CD8-positive, alpha-beta memory T cell (primary cell): Measurements from ENCODE around the gene PHKB. TPM values are rescaled to one million over a fixed set of nuclear protein-coding genes. Genes with fewer than 3 reads are reported as not detected.
"Not testable (repeated sequence)": the region's sequence is repeated elsewhere in the genome, so short reads cannot be mapped to it uniquely, and the experiment has no call there.

ENCODE experiments used
- CTCF ChIA-PET: fragments of 350-600 bp; sonication (Branson Sonifier 250); formaldehyde crosslinking; loops from one replicate; lab custom pipeline; 2021; ENCODE audit warnings: antibody characterized with exemption; lab: Charles Lee
- POLR2A ChIA-PET: fragments of 350-600 bp; sonication (Branson Sonifier 250); formaldehyde crosslinking; loops from one replicate; lab custom pipeline; 2021; ENCODE audit warnings: antibody characterized with exemption; lab: Charles Lee
- DNase-seq, 5 donors: peaks; one replicate each; pipeline versions ENCODE4 v3.0.0 to v3.0.0-alpha.2; 2020 to 2022; ENCODE audit warnings: mixed read lengths in 1 of 5
- H3K27ac ChIP-seq: one replicate; pipeline ENCODE4 v1.7.0; 2013; ENCODE audit warnings: low read depth, mild to moderate bottlenecking, low read length, moderate library complexity
- H3K27me3 ChIP-seq: 2 replicates; pipeline ENCODE4 v1.7.0; 2013; ENCODE audit warnings: low read length, mild to moderate bottlenecking; ENCODE audit not compliant: insufficient read depth, poor library complexity, severe bottlenecking
- H3K36me3 ChIP-seq: 2 replicates; pipeline ENCODE4 v1.7.0; 2013; ENCODE audit warnings: mild to moderate bottlenecking, low read length, moderate library complexity; ENCODE audit not compliant: insufficient read depth
- H3K4me1 ChIP-seq: 2 replicates; pipeline ENCODE4 v1.7.0; 2013; ENCODE audit warnings: mild to moderate bottlenecking, low read length, moderate library complexity; ENCODE audit not compliant: insufficient read depth
- H3K4me3 ChIP-seq: 2 replicates; pipeline ENCODE4 v1.7.0; 2013; ENCODE audit warnings: mild to moderate bottlenecking, low read length
- H3K9me3 ChIP-seq: 2 replicates; pipeline ENCODE4 v1.7.0; 2013; ENCODE audit warnings: mild to moderate bottlenecking, low read length
- H3K27ac Mint-ChIP-seq, 8 donors: one replicate each; pipeline ENCODE4 v1.8.0; 2020 to 2021; ENCODE audit warnings: mixed read lengths in 8 of 8, mild to moderate bottlenecking in 6 of 8, inconsistent platforms in 3 of 8, moderate library complexity in 3 of 8
- H3K27me3 Mint-ChIP-seq, 2 donors: one replicate each; pipeline ENCODE4 v1.8.0; 2020 to 2021; ENCODE audit warnings: mixed read lengths in 2 of 2, mild to moderate bottlenecking in 1 of 2, moderate library complexity in 1 of 2
- H3K36me3 Mint-ChIP-seq, 3 donors: one replicate each; pipeline ENCODE4 v1.8.0; 2020 to 2021; ENCODE audit warnings: mixed read lengths in 3 of 3, inconsistent platforms in 1 of 3, mild to moderate bottlenecking in 1 of 3
- H3K4me1 Mint-ChIP-seq, 3 donors: one replicate each; pipeline ENCODE4 v1.8.0; 2020 to 2021; ENCODE audit warnings: mixed read lengths in 3 of 3, inconsistent platforms in 1 of 3, mild to moderate bottlenecking in 1 of 3
- H3K4me3 Mint-ChIP-seq, 7 donors: one replicate each; pipeline ENCODE4 v1.8.0; 2020 to 2021; ENCODE audit warnings: mixed read lengths in 7 of 7, mild to moderate bottlenecking in 6 of 7, moderate library complexity in 4 of 7, inconsistent platforms in 2 of 7
- H3K9me3 Mint-ChIP-seq, 5 donors: one replicate each; pipeline ENCODE4 v1.8.0; 2020 to 2022; ENCODE audit warnings: mixed read lengths in 5 of 5, mild to moderate bottlenecking in 3 of 5, moderate library complexity in 2 of 5, inconsistent platforms in 1 of 5
- polyA plus RNA-seq: library from polyadenylated mRNA; unstranded; fragments of 300-500 nt; fragmentation: Illumina TruSeq; gene quantifications from one replicate; pipeline ENCODE4 v1.2.3, GENCODE V29; 2021
- total RNA-seq, 2 experiments: library from RNA; stranded (reverse); gene quantifications; one replicate each; pipeline ENCODE4 v1.2.3, GENCODE V29; 2021

PHKB gene
- total and polyA plus RNA-seq, 3 experiments from 2014 or later = 23.0 to 29.2 (median 25.4) TPM

GRCh38 chr16:47461598-47462266 is 601 bp downstream of the PHKB start:
- peaks cover 33% of the 10 kb centered on the region for H3K4me1 ChIP-seq
- Mint-ChIP-seq H3K36me3 (peaks cover 0 to 29% (median 10%) of the 10 kb centered on the region in 3 donors), H3K4me3 (peak overlapping the region; percentile 94 to 100 (median 97)), H3K9me3 (no peaks in the 10 kb centered on the region), H3K27me3 (no peaks in the 10 kb centered on the region), H3K27ac (peak overlapping the region; percentile 39 to 98 (median 94)), H3K4me1 (peaks cover 65 to 82% (median 81%) of the 10 kb centered on the region in 3 donors)
- ChIA-PET CTCF (interaction anchor here (0.8 to 1.8 kb wide), 5 partner anchors 13 to 703 kb away, joined by 3 to 5 read pairs (median 4); partner anchors contain the start of gene NETO2), POLR2A (interaction anchor here (1.2 to 2.7 kb wide), 2 partner anchors 14 to 489 kb away, joined by 3 to 10 read pairs; partner anchors contain the start of gene DNAJA2)
- no peaks in the 10 kb centered on the region for H3K9me3 ChIP-seq
- peak in 1 of 5 donors; percentile 4 for DNase-seq
- H3K27me3 ChIP-seq = no peaks in the 10 kb centered on the region
- peak overlapping the region; percentile 93 for H3K27ac ChIP-seq
- peak overlapping the region; percentile 88 for H3K4me3 ChIP-seq
- H3K36me3 ChIP-seq = peaks cover 6% of the 10 kb centered on the region

GRCh38 chr16:47463771-47464624 is 2.9 kb downstream of the PHKB start:
- Mint-ChIP-seq H3K27ac (peak overlapping the region in 5 of 8 donors; percentile 31 to 92 (median 37)), H3K36me3 (peaks cover 0 to 23% (median 6%) of the 10 kb centered on the region in 3 donors), H3K27me3 (no peaks in the 10 kb centered on the region), H3K4me3 (peak overlapping the region in 2 of 7 donors; percentile 5 to 35), H3K4me1 (peaks cover 62 to 87% (median 84%) of the 10 kb centered on the region in 3 donors), H3K9me3 (no peaks in the 10 kb centered on the region)
- H3K27me3 ChIP-seq = no peaks in the 10 kb centered on the region
- H3K9me3 ChIP-seq = no peaks in the 10 kb centered on the region
- H3K4me1 ChIP-seq = peaks cover 28% of the 10 kb centered on the region
- peaks cover 4% of the 10 kb centered on the region for H3K36me3 ChIP-seq
- ChIA-PET CTCF (no interaction called here), POLR2A (no interaction called here)
- no peak overlapping the region for H3K4me3 ChIP-seq
- peak overlapping the region; percentile 58 for H3K27ac ChIP-seq
- no peak for DNase-seq

- no peaks in the 10 kb centered on the region for H3K27me3 ChIP-seq
- H3K27ac Mint-ChIP-seq = peak overlapping the region in 2 of 8 donors; percentile 30 to 31
- H3K4me1 ChIP-seq = peaks cover 13% of the 10 kb centered on the region
- H3K36me3 ChIP-seq = peaks cover 4% of the 10 kb centered on the region
- no peaks in the 10 kb centered on the region for H3K9me3 Mint-ChIP-seq
- peaks cover 54 to 81% (median 73%) of the 10 kb centered on the region in 3 donors for H3K4me1 Mint-ChIP-seq
- H3K9me3 ChIP-seq = no peaks in the 10 kb centered on the region
- H3K36me3 Mint-ChIP-seq = peaks cover 0 to 16% (median 8%) of the 10 kb centered on the region in 3 donors
- H3K4me3 ChIP-seq = no peak overlapping the region
- no peaks in the 10 kb centered on the region for H3K27me3 Mint-ChIP-seq
- peak overlapping the region; percentile 57 for H3K27ac ChIP-seq
- H3K4me3 Mint-ChIP-seq = no peak overlapping the region
- no peak for DNase-seq
- CTCF ChIA-PET = no interaction called here
- POLR2A ChIA-PET = no interaction called here
These were observed 4.9 kb downstream of the PHKB start for GRCh38 chr16:47465919-47466630.

GRCh38 chr16:47467501-47467900 is 6.4 kb downstream of the PHKB start:
- Histone ChIP-seq H3K9me3 (no peaks in the 10 kb centered on the region), H3K27ac (peak overlapping the region; percentile 40), H3K36me3 (peaks cover 4% of the 10 kb centered on the region), H3K27me3 (no peaks in the 10 kb centered on the region), H3K4me1 (peaks cover 7% of the 10 kb centered on the region), H3K4me3 (no peak overlapping the region)
- Mint-ChIP-seq H3K9me3 (no peaks in the 10 kb centered on the region), H3K4me3 (no peak overlapping the region), H3K27ac (no peak overlapping the region), H3K27me3 (no peaks in the 10 kb centered on the region), H3K36me3 (peaks cover 0 to 15% (median 10%) of the 10 kb centered on the region in 3 donors), H3K4me1 (peaks cover 50 to 75% (median 71%) of the 10 kb centered on the region in 3 donors)
- CTCF ChIA-PET = interaction anchor here (1.4 kb wide), 1 partner anchor 16 kb away, joined by 3 read pairs; no protein-coding TSS in a partner anchor
- POLR2A ChIA-PET = no interaction called here
- no peak for DNase-seq

GRCh38 chr16:47468070-47468689 is 7.0 kb downstream of the PHKB start:
- peaks cover 0 to 15% (median 10%) of the 10 kb centered on the region in 3 donors for H3K36me3 Mint-ChIP-seq
- H3K36me3 ChIP-seq, DNase-seq, H3K27me3 ChIP-seq, H3K9me3 ChIP-seq, H3K4me3 ChIP-seq, H3K27me3 Mint-ChIP-seq, H3K4me3 Mint-ChIP-seq, POLR2A ChIA-PET, H3K4me1 ChIP-seq, H3K9me3 Mint-ChIP-seq: not testable (repeated sequence)
- H3K27ac ChIP-seq = peak overlapping the region; percentile 40
- peak overlapping the region in 1 of 8 donors; percentile 41 for H3K27ac Mint-ChIP-seq
- peaks cover 45 to 69% (median 64%) of the 10 kb centered on the region in 3 donors for H3K4me1 Mint-ChIP-seq
- CTCF ChIA-PET = interaction anchor here (1.4 kb wide), 1 partner anchor 17 kb away, joined by 3 read pairs; no protein-coding TSS in a partner anchor

- Mint-ChIP-seq H3K9me3 (no peaks in the 10 kb centered on the region), H3K4me1 (peaks cover 36 to 65% (median 61%) of the 10 kb centered on the region in 3 donors), H3K4me3 (no peak overlapping the region), H3K27me3 (no peaks in the 10 kb centered on the region), H3K27ac (peak overlapping the region in 1 of 8 donors; percentile 11), H3K36me3 (peaks cover 0 to 11% (median 10%) of the 10 kb centered on the region in 3 donors)
- H3K9me3 ChIP-seq = no peaks in the 10 kb centered on the region
- H3K4me3 ChIP-seq = no peak overlapping the region
- H3K27me3 ChIP-seq = no peaks in the 10 kb centered on the region
- H3K27ac ChIP-seq = no peak overlapping the region
- ChIA-PET POLR2A (no interaction called here), CTCF (no interaction called here)
- no peaks in the 10 kb centered on the region for H3K4me1 ChIP-seq
- no peak for DNase-seq
- peaks cover 4% of the 10 kb centered on the region for H3K36me3 ChIP-seq
These were observed 8.1 kb downstream of the PHKB start for GRCh38 chr16:47469227-47469626.

GRCh38 chr16:47470211-47470610 is 9.1 kb downstream of the PHKB start:
- POLR2A ChIA-PET = no interaction called here
- H3K36me3 ChIP-seq = peaks cover 4% of the 10 kb centered on the region

More at GRCh38 chr16:47470211-47470610, 9.1 kb downstream of the PHKB start:
- Mint-ChIP-seq H3K27ac (no peak overlapping the region), H3K27me3 (no peaks in the 10 kb centered on the region), H3K4me1 (peaks cover 28 to 59% (median 56%) of the 10 kb centered on the region in 3 donors), H3K36me3 (peaks cover 0 to 14% (median 10%) of the 10 kb centered on the region in 3 donors), H3K9me3 (no peaks in the 10 kb centered on the region), H3K4me3 (peak overlapping the region in 1 of 7 donors; percentile 15)
- no peak for DNase-seq
- H3K27ac ChIP-seq = no peak overlapping the region
- H3K4me3 ChIP-seq = no peak overlapping the region
- H3K4me1 ChIP-seq = no peaks in the 10 kb centered on the region
- H3K27me3 ChIP-seq = no peaks in the 10 kb centered on the region
- no peaks in the 10 kb centered on the region for H3K9me3 ChIP-seq
- CTCF ChIA-PET = no interaction called here
